WTC11 (cell line): ENCODE measurements around the gene RREB1. TPM values are rescaled to one million over a fixed set of nuclear protein-coding genes. Genes with fewer than 3 reads are reported as not detected.

Experiments
- ATAC-seq: fragments of 200-7000 bp; cut with Tn5 transposase; 2 replicates; pipeline ENCODE4 v1.10.0; 2021; ENCODE audit warnings: mild to moderate bottlenecking, moderate library complexity
- CTCF ChIA-PET: fragments of 300-600 bp; sonication (Branson Sonifier 250); formaldehyde crosslinking; loops from one replicate; lab custom pipeline; 2021; ENCODE audit warnings: antibody characterized with exemption; lab: Charles Lee
- POLR2A ChIA-PET: fragments of 350-600 bp; sonication (Branson Sonifier 250); formaldehyde crosslinking; loops from one replicate; lab custom pipeline; 2021; ENCODE audit warnings: antibody characterized with exemption; lab: Charles Lee
- DNase-seq: peaks from one replicate; pipeline ENCODE4 v3.0.0; 2021; ENCODE audit warnings: low spot score
- H3K27ac Mint-ChIP-seq: 2 replicates; pipeline ENCODE4 v1.8.0; 2021; ENCODE audit warnings: mixed read lengths
- H3K27me3 Mint-ChIP-seq: 2 replicates; pipeline ENCODE4 v1.8.0; 2021; ENCODE audit warnings: low read depth, mild to moderate bottlenecking, moderate library complexity, mixed read lengths
- H3K36me3 Mint-ChIP-seq: 2 replicates; pipeline ENCODE4 v1.8.0; 2021; ENCODE audit warnings: mixed read lengths
- H3K4me1 Mint-ChIP-seq: 2 replicates; pipeline ENCODE4 v1.8.0; 2022; ENCODE audit warnings: mixed read lengths
- H3K4me3 Mint-ChIP-seq: 2 replicates; pipeline ENCODE4 v1.8.0; 2021; ENCODE audit warnings: mild to moderate bottlenecking, moderate library complexity, mixed read lengths
- H3K9me3 Mint-ChIP-seq: 2 replicates; pipeline ENCODE4 v1.8.0; 2021; ENCODE audit warnings: mixed read lengths
- FOXJ3 ChIP-seq: sonication (generic); formaldehyde crosslinking; IDR thresholded peaks from 2 replicates; pipeline ENCODE4 v1.9.0; 2021; ENCODE audit warnings: missing genetic modification reagents, mild to moderate bottlenecking, borderline replicate concordance
- FOXP1 ChIP-seq: sonication (generic); formaldehyde crosslinking; IDR thresholded peaks from 2 replicates; pipeline ENCODE4 v1.8.0; 2022; ENCODE audit warnings: missing genetic modification reagents, mild to moderate bottlenecking, moderate library complexity, borderline replicate concordance
- GABPB1 ChIP-seq: sonication (generic); formaldehyde crosslinking; IDR thresholded peaks from 2 replicates; pipeline ENCODE4 v1.8.1; 2023; ENCODE audit warnings: mild to moderate bottlenecking, missing genetic modification reagents
- JAZF1 ChIP-seq: fragments of 250-450 bp; sonication (Bioruptor Pico); IDR thresholded peaks from 2 replicates; pipeline ENCODE4 v1.9.0; 2021; ENCODE audit warnings: moderate library complexity, mild to moderate bottlenecking, inconsistent platforms
- JUN ChIP-seq: sonication (generic); formaldehyde crosslinking; IDR thresholded peaks from 2 replicates; pipeline ENCODE4 v1.8.0; 2023; ENCODE audit warnings: mild to moderate bottlenecking, missing genetic modification reagents
- MXD4 ChIP-seq: fragments of 250-450 bp; sonication (Bioruptor Pico); IDR thresholded peaks from 2 replicates; pipeline ENCODE4 v1.8.0; 2021; ENCODE audit warnings: mild to moderate bottlenecking, moderate library complexity, borderline replicate concordance
- NFYB ChIP-seq: sonication (generic); formaldehyde crosslinking; conservative IDR thresholded peaks from 2 replicates; pipeline ENCODE4 v1.8.0; 2022; ENCODE audit warnings: low read depth, missing genetic modification reagents
- OVOL2 ChIP-seq: fragments of 250-450 bp; sonication (Bioruptor Pico); IDR thresholded peaks from 2 replicates; pipeline ENCODE4 v1.9.0; 2021; ENCODE audit warnings: mild to moderate bottlenecking, borderline replicate concordance
- PRRX2 ChIP-seq: fragments of 250-450 bp; sonication (Bioruptor Pico); IDR thresholded peaks from 2 replicates; pipeline ENCODE4 v1.8.0; 2021; ENCODE audit warnings: mild to moderate bottlenecking
- SOX15 ChIP-seq: fragments of 250-450 bp; sonication (Bioruptor Pico); IDR thresholded peaks from 2 replicates; pipeline ENCODE4 v1.9.0; 2021; ENCODE audit warnings: mild to moderate bottlenecking
- ZBTB21 ChIP-seq: sonication (generic); formaldehyde crosslinking; IDR thresholded peaks from 2 replicates; pipeline ENCODE4 v1.8.1; 2023; ENCODE audit warnings: mild to moderate bottlenecking, missing genetic modification reagents, borderline replicate concordance
- ZNF317 ChIP-seq: sonication (generic); formaldehyde crosslinking; IDR thresholded peaks from 2 replicates; pipeline ENCODE4 v1.8.1; 2023; ENCODE audit warnings: low read depth, mild to moderate bottlenecking, moderate library complexity, missing genetic modification reagents, borderline replicate concordance
- ZNF396 ChIP-seq: fragments of 250-450 bp; sonication (Bioruptor Pico); IDR thresholded peaks from 2 replicates; pipeline ENCODE4 v1.8.0; 2021; ENCODE audit warnings: mild to moderate bottlenecking, moderate library complexity, borderline replicate concordance
- ZNF416 ChIP-seq: fragments of 250-450 bp; sonication (Bioruptor Pico); IDR thresholded peaks from 2 replicates; pipeline ENCODE4 v1.9.0; 2021; ENCODE audit warnings: mild to moderate bottlenecking, inconsistent platforms
- ZNF423 ChIP-seq: fragments of 250-450 bp; sonication (Bioruptor Pico); IDR thresholded peaks from 2 replicates; pipeline ENCODE4 v2.1.2; 2022; ENCODE audit warnings: mild to moderate bottlenecking, moderate library complexity
- ZNF671 ChIP-seq: fragments of 250-450 bp; sonication (Bioruptor Pico); IDR thresholded peaks from 2 replicates; pipeline ENCODE4 v1.8.0; 2021; ENCODE audit warnings: mild to moderate bottlenecking
- total RNA-seq: library from RNA; stranded (reverse); gene quantifications from 3 replicates; pipeline ENCODE4 v1.2.3, GENCODE V29; 2021
- TF ChIP-seq, protein P1 (sequence below): sonication (generic); formaldehyde crosslinking; IDR thresholded peaks from 2 replicates; pipeline ENCODE4 v1.8.1; 2022; ENCODE audit warnings: mild to moderate bottlenecking, moderate library complexity, missing genetic modification reagents
- TF ChIP-seq, protein P2 (sequence below): sonication (generic); formaldehyde crosslinking; conservative IDR thresholded peaks from 2 replicates; pipeline ENCODE4 v1.8.1; 2022; ENCODE audit warnings: mild to moderate bottlenecking, missing genetic modification reagents
- TF ChIP-seq, protein P3 (sequence below): sonication (generic); formaldehyde crosslinking; IDR thresholded peaks from 2 replicates; pipeline ENCODE4 v1.8.1; 2022; ENCODE audit warnings: low read depth, mild to moderate bottlenecking, moderate library complexity, missing genetic modification reagents, borderline replicate concordance
- TF ChIP-seq, protein P4 (sequence below): fragments of 250-450 bp; sonication (Bioruptor Pico); IDR thresholded peaks from 2 replicates; pipeline ENCODE4 v1.9.0; 2021; ENCODE audit warnings: mild to moderate bottlenecking
- TF ChIP-seq, protein P5 (sequence below): sonication (generic); formaldehyde crosslinking; IDR thresholded peaks from 2 replicates; pipeline ENCODE4 v1.8.0; 2022; ENCODE audit warnings: mild to moderate bottlenecking, missing genetic modification reagents
- TF ChIP-seq, protein P6 (sequence below): fragments of 250-450 bp; sonication (Bioruptor Pico); IDR thresholded peaks from 2 replicates; pipeline ENCODE4 v1.9.0; 2021; ENCODE audit warnings: moderate library complexity, mild to moderate bottlenecking, inconsistent platforms, borderline replicate concordance
- TF ChIP-seq, protein P7 (sequence below): sonication (generic); formaldehyde crosslinking; IDR thresholded peaks from 2 replicates; pipeline ENCODE4 v1.8.1; 2022; ENCODE audit warnings: missing genetic modification reagents, borderline replicate concordance

The RREB1 gene
- total RNA-seq, 1 experiment from 2014 or later = 38.5 TPM

DNA sequence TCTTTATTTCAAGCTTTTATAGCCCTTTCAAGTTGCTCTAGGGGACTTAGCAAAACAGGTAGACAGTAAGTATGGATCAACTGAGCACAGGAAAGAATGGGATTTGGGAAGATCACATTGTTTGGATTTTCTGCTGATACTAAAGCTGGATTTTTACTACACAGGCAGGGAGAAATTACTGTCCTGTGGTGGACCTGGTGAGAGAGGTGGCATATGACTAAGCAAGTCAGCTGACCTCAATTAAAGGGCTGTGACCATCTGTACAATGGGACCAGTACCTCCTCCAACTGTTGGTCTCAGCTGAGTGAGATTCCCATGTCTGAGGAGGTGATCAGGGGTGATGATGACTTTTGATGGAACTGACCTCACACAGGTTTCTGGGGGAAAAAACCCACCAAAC lies 28.0 kb downstream of the RREB1 start:
- no peaks in the 10 kb centered on the region for H3K27me3 Mint-ChIP-seq
- TF ChIP-seq, protein P1, sequence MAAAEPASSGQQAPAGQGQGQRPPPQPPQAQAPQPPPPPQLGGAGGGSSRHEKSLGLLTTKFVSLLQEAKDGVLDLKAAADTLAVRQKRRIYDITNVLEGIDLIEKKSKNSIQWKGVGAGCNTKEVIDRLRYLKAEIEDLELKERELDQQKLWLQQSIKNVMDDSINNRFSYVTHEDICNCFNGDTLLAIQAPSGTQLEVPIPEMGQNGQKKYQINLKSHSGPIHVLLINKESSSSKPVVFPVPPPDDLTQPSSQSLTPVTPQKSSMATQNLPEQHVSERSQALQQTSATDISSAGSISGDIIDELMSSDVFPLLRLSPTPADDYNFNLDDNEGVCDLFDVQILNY = no peak
- no peak for TF ChIP-seq JUN (CRISPR knock-in tag)
- no peak for TF ChIP-seq NFYB (CRISPR knock-in tag)
- TF ChIP-seq PRRX2 (CRISPR knock-in tag) = no peak
- no peak for TF ChIP-seq FOXP1 (CRISPR knock-in tag)
- no peak for TF ChIP-seq ZNF423 (CRISPR knock-in tag)
- TF ChIP-seq, protein P2, sequence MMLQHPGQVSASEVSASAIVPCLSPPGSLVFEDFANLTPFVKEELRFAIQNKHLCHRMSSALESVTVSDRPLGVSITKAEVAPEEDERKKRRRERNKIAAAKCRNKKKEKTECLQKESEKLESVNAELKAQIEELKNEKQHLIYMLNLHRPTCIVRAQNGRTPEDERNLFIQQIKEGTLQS (CRISPR knock-in tag) = no peak
- TF ChIP-seq, protein P3, sequence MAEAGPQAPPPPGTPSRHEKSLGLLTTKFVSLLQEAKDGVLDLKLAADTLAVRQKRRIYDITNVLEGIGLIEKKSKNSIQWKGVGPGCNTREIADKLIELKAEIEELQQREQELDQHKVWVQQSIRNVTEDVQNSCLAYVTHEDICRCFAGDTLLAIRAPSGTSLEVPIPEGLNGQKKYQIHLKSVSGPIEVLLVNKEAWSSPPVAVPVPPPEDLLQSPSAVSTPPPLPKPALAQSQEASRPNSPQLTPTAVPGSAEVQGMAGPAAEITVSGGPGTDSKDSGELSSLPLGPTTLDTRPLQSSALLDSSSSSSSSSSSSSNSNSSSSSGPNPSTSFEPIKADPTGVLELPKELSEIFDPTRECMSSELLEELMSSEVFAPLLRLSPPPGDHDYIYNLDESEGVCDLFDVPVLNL (CRISPR knock-in tag) = no peak
- TF ChIP-seq, protein P4, sequence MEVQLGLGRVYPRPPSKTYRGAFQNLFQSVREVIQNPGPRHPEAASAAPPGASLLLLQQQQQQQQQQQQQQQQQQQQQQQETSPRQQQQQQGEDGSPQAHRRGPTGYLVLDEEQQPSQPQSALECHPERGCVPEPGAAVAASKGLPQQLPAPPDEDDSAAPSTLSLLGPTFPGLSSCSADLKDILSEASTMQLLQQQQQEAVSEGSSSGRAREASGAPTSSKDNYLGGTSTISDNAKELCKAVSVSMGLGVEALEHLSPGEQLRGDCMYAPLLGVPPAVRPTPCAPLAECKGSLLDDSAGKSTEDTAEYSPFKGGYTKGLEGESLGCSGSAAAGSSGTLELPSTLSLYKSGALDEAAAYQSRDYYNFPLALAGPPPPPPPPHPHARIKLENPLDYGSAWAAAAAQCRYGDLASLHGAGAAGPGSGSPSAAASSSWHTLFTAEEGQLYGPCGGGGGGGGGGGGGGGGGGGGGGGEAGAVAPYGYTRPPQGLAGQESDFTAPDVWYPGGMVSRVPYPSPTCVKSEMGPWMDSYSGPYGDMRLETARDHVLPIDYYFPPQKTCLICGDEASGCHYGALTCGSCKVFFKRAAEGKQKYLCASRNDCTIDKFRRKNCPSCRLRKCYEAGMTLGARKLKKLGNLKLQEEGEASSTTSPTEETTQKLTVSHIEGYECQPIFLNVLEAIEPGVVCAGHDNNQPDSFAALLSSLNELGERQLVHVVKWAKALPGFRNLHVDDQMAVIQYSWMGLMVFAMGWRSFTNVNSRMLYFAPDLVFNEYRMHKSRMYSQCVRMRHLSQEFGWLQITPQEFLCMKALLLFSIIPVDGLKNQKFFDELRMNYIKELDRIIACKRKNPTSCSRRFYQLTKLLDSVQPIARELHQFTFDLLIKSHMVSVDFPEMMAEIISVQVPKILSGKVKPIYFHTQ (CRISPR knock-in tag) = no peak
- no peak for TF ChIP-seq ZBTB21 (CRISPR knock-in tag)
- TF ChIP-seq GABPB1 (CRISPR knock-in tag) = no peak
- TF ChIP-seq, protein P5, sequence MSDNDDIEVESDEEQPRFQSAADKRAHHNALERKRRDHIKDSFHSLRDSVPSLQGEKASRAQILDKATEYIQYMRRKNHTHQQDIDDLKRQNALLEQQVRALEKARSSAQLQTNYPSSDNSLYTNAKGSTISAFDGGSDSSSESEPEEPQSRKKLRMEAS (CRISPR knock-in tag) = no peak
- TF ChIP-seq, protein P6, sequence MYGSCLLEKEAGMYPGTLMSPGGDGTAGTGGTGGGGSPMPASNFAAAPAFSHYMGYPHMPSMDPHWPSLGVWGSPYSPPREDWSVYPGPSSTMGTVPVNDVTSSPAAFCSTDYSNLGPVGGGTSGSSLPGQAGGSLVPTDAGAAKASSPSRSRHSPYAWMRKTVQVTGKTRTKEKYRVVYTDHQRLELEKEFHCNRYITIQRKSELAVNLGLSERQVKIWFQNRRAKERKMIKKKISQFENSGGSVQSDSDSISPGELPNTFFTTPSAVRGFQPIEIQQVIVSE (CRISPR knock-in tag) = no peak
- no peaks in the 10 kb centered on the region for H3K36me3 Mint-ChIP-seq
- no peak overlapping the region for H3K4me3 Mint-ChIP-seq
- no peak for DNase-seq
- H3K27ac Mint-ChIP-seq = peak overlapping the region; percentile 57; the same call in 1 of the 2 replicates
- no peaks in the 10 kb centered on the region for H3K9me3 Mint-ChIP-seq
- H3K4me1 Mint-ChIP-seq = peaks cover 66% of the 10 kb centered on the region
- ChIA-PET CTCF (no interaction called here), POLR2A (interaction anchor here (1.0 kb wide), 1 partner anchor 9 kb away, joined by 4 read pairs; no protein-coding TSS in a partner anchor)
- no peak for ATAC-seq

DNA sequence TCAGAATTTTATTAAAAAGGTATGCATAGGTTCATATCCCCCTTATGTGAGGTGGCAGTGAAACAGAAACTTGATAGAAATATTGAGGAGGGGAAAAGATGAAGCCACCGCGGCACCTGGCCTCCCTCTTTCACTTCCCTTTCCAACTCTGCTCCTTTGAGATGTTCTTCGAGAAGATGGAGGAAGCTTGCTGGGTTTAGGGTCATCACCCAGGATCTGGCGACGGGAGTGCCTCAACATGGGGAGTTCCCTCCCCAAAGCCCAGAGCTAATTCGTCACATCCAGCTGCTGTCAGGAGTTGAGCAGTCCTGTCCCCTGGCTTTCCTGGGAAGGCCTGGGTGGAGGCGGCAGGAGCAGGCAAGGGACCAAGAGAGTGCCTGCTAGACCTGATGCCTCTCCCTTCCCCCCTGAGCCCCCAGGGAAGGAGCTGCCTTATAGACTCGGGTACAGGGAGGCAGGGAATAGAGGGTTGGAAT lies 29.1 kb downstream of the RREB1 start:
- H3K36me3 Mint-ChIP-seq = no peaks in the 10 kb centered on the region
- CTCF ChIA-PET = interaction anchor here (0.7 to 1.7 kb wide), 2 partner anchors 17 to 102 kb away, joined by 3 to 4 read pairs; no protein-coding TSS in a partner anchor
- peak overlapping the region; percentile 43 for H3K4me3 Mint-ChIP-seq
- POLR2A ChIA-PET = interaction anchor here (1.4 kb wide), 2 partner anchors 17 to 39 kb away, joined by 3 to 4 read pairs; no protein-coding TSS in a partner anchor
- peaks cover 61% of the 10 kb centered on the region for H3K4me1 Mint-ChIP-seq
- DNase-seq (no peak), ATAC-seq (peak; percentile 2; the same call in 1 of the 2 replicates)
- H3K9me3 Mint-ChIP-seq = no peaks in the 10 kb centered on the region
- H3K27ac Mint-ChIP-seq = peak overlapping the region; percentile 97
- H3K27me3 Mint-ChIP-seq = no peaks in the 10 kb centered on the region
- no peak for TF ChIP-seq JAZF1 (CRISPR knock-in tag)
- TF ChIP-seq ZNF317 (CRISPR knock-in tag) = no peak
- no peak for TF ChIP-seq ZNF416 (CRISPR knock-in tag)
- no peak for TF ChIP-seq ZNF396
- no peak for TF ChIP-seq ZNF671 (CRISPR knock-in tag)
- TF ChIP-seq FOXJ3 (CRISPR knock-in tag) = no peak
- no peak for TF ChIP-seq OVOL2 (CRISPR knock-in tag)
- no peak for TF ChIP-seq MXD4 (CRISPR knock-in tag)
- TF ChIP-seq, protein P7, sequence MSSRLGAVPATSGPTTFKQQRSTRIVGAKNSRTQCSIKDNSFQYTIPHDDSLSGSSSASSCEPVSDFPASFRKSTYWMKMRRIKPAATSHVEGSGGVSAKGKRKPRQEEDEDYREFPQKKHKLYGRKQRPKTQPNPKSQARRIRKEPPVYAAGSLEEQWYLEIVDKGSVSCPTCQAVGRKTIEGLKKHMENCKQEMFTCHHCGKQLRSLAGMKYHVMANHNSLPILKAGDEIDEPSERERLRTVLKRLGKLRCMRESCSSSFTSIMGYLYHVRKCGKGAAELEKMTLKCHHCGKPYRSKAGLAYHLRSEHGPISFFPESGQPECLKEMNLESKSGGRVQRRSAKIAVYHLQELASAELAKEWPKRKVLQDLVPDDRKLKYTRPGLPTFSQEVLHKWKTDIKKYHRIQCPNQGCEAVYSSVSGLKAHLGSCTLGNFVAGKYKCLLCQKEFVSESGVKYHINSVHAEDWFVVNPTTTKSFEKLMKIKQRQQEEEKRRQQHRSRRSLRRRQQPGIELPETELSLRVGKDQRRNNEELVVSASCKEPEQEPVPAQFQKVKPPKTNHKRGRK (CRISPR knock-in tag) = no peak
- TF ChIP-seq SOX15 = no peak
